Medulla oblongata (tissue), 1 donor: Measurements from ENCODE around the gene MMP7.

Experiments used
- DNase-seq: peaks from one replicate; pipeline ENCODE4 v3.0.0-alpha.2; 2015; ENCODE audit errors: extremely low spot score

MMP7 gene

DNA sequence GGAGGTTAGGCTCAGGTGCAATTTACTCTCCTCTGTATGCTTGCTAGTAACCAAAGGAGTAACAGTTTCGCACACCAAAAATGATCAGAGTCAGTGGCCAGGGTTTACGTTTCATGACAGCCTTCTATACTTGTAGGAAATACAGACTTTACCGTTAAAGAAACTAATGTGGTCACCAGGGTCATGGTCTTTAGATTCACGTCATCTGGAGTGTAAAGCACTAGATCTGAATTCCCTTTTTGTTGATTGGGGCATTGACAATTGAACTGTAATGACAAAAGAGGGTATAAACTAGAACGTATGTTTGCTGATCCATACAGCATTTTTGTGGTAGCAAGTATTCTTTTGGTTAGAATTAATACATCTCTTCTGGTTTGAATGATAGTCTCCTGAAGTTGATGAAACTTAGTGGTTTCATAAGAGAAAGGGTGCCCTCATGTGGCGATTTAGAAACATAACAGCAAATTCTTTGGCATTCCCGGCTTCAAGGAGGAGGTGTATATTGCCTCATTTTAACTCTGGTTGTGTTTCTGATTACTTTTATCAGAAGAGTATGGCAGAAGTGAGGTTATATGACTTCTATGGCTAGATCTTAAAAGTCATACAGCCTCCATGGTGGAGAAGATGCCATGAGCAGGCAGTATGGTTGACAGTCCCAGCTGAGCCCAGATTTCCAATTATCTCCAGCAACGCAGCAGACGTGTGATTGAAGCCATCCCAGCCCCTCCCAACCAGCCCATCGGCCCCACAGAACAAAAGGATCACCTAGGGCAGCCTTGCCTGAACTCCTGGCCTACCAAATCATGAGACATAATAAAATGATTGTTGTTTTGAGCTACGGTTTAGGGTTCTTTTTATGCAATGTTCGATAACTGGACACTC, 35.1 kb downstream of the MMP7 start:
- peak; percentile 95 for DNase-seq

DNA sequence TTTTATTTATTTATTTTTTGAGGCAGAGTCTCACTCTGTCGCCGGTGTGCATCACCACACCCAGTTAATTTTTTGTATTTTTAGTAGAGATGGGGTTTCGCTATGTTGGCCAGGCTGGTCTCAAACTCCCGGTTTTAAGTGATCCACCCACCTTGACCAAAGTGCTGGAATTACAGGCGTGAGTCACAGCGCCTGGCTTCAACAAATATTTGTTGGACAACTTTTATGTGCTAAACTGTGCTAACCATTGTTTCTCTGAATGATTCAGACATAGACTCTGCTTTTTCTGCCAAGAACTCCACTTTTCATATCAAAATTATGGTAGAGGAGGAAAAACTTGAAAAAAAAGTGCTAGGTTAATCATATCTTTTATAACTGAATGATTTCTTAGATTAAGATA, 36.3 kb downstream of the MMP7 start:
- DNase-seq: no peak

DNA sequence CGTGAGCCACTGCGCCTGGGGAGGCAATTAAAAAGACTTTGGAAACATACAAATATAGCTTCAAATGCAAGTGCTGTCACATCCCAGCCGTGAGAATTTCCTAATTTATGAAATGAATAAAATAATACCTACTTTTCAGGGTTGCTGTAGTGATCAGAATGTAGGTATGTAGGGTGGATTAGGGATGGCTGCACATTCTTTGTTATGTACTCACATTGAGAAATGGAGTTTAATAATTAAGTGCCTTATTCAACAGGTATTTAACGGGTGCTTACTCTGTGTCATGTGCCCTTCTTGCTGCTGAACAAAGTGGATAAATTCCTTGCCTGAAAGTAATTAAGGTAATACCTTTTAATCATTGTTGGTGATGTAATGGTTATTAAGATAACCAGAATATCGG, 37.0 kb downstream of the MMP7 start:
- no peak for DNase-seq

DNA sequence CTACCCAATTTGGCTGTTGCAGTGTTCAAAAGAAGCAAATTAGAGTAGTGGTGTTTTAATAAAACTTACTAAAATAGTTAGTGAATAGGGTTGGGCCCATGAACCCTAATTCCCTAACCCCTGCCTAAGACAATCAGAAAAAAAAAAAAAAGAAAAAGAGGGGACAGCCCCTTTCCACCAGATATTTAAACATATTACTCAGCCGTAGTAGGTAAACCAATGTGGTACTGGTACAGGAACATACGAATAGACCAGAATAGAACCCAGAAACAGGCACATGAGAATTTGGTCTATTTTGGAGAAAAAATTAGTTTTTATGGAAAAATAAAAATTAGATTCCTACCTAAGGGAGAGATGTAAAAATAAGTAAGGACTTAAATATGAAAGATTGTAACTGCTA, 38.6 kb downstream of the MMP7 start:
- DNase-seq: no peak

DNA sequence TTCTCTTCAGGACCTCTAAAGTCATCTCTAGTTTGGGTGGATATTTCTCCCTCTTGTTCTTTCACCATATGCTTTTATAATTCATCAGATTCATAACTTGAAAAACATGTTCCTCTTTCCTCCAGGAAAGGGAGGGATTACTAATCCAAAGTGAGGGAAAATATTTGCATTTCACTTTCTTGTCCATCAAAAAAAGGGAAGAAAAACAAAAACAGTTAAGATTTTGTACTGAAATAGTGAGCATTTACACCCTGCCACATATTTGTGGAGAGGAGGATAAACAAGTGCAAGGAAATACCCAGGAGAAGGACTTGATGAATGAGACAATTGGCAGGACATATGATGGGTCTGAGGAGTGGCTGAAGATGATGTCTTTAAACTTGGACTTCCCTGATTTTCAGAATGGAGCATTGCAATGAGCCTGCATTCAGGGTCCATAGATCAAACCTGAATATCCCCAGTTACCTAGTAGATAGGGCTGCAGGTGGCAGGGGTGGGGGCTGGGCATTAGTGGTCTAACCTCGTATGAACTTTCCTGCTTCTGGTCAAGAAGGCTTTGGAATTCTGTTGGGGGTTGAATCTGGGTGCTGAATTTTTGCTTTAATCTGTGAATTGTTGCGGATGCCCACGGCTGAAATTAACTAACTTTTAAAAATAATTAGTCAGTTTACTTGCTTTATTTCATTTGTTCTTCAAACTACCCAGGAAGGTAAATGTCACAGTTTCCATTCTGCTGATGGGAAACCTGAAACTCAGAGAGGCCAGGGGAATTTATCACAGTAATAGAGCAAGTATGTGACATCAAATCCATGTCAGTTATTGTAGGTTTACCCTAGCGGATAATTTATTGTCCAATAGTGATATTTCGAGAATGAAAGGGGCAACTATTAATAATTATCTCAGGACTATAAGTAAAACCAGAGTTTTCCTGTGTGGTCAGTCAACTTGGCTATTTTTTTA, 41.1 kb downstream of the MMP7 start:
- DNase-seq: no peak

DNA sequence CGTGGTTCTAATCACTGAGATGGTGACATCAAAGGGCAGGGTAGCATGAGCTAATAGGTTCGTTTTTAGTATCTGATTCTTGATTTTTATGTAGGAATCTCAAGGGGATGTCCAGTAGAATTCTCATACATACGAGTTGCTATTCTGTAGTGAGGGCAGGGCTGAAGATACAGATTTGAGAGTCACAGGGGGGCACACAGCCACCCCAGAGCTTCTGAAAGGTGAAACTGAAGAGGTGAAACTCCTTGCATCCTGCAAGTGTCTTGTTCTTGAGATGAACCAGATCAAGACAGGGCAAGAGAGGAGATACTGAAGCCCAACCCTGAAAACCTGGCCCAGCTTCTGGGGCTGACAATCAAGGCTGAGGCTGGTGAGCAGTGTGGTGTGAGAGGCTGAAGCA, 42.3 kb downstream of the MMP7 start:
- no peak for DNase-seq

DNA sequence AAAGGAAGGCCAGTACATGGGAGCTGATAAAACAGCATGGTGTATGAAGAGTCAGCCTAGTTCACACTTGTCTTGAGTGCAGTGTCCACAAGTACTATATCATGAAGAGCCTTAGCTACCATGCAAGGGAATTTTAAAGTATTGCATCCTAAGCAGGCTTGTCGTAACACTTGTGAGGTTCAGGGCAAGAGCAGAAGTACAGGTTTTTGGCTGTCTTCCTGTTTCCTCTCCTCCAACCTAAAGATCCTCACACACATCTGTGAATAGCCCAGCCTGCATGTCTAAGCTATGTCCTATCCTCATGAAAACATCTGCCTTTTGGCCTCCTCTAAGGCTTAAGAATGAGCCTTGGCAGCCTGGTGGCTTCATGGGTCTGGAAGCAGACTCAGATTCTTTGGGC, 43.3 kb downstream of the MMP7 start:
- DNase-seq: no peak

DNA sequence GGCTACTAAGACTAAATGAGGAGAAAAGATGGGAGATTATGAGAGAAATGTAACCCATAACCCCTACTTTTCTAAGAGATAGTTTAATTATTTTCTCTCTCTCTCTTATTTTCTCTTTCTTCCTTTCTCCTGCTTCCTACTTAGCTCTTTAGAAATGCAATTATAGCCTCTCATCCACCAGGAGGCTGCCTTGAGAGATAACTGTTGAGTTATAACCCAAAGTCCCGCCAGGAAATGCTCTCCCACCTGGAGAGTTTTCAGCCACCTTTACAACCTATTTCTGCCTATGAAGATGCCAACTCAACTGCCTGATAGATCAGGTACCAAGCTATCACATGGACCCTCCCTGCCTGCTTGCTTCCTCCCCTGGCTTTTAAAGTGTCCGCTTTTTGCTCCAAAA, 44.0 kb downstream of the MMP7 start:
- no peak for DNase-seq

DNA sequence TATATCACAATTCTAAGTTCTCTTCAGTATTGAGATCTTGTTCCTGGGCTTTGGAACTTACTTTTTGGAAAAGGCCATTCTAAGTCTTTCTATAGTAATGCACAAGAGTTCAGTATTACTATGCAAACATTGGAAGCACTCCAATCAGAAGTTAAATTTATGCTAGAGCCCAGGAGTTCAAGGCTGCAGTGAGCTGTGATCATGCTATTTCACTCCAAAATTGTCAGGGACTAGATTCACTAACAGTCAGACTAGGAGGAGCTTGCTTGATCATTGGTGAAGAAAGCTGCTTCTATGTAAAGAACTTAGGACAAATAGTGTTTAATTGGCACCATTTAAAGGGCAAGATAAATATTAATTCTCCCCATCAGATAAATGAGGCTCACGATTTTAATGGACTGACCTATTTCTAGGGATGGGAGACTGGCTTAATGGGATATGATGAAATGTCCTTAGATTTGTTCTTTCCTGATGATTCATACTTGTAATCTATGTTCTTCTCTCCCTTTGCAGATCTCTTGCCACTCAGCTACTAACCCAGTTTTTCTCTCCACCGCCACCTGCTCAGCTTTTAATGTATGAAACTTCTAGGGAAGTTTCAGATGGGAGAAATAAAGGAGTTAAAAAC, 45.3 kb downstream of the MMP7 start:
- DNase-seq: no peak

DNA sequence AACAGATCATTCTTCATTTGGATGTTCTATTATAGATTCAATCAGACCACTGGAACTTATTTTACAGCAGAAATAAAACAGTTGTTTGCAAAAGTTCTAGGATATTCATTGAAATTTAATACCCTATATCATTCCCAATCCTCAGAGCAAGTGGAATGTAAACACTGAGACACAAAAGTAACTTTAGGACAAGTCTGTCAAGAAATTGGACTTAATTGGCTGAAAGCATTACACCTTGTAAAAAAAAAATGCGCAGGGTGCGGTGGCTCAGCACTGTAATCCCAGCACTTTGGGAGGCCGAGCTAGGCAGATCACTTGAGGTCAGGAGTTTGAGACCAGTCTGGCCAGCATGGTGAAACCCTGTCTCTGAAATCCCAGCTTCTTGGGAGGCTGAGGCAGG, 48.1 kb downstream of the MMP7 start:
- DNase-seq: no peak

DNA sequence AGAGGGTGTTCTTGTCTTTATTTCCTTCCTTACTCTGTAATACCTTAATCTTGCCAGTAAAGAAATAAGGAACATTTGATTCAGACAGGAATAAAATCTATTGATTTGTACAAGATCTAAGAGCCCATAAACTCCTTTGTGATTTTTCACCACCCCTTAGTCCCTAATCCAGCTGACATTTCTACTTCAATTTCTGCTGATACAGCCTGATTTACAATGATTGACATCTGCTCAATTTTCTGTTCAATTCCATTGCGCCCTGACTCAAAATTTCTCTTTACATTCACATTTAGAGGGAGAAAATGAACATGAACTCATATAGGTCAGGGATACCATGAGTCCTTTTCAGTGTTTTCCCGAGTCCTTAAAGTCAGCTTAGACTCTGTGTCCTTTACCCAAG, 50.8 kb downstream of the MMP7 start:
- DNase-seq: no peak

DNA sequence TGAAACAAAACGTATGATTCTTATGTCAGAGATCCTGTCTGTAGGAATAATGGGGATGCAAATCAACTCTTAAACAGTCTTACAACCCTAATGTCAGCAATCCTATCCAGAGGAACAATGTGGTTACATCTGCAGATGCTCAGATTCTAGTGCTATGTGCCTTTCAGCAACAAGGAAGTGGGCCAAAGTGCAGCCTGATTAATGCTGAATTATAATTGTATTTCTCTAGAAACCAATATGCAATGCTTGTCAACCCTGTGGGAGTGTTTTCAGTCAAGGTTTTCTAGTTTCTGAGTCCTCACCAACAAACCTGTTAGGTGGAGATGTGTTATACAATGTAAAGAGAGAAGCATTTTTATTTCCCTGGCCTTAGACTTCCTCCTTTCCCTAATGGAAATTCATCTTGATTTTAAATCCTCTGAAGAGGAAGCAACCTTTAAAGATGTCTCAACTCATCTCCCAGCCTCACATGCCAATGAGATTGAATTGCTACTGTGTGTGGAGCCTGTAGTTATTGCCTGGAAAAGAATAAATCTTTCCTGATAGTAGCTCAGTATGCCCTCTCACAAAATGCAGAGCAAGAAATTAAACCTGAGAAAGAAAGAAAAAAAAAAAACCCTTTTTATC, 51.8 kb downstream of the MMP7 start:
- DNase-seq: no peak

DNA sequence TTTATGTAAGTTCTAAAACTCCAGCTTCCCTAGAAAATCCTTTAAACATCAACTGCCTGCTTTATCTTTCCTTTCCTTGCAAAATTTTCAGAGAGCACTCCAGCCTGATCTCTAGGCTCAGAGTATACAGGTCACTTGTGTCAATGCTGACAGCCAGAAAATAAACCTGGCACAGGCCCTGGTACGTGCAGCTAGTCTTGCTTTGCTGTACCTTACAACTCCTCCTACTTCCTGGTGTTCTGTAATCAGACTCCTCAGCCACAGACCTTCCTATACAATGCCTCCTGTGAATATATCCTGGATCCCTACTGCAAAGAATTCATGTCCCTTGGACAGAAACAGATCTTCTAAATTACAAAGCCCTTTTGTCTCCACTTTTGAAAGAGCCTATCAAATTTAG, 53.7 kb downstream of the MMP7 start:
- DNase-seq: no peak

DNA sequence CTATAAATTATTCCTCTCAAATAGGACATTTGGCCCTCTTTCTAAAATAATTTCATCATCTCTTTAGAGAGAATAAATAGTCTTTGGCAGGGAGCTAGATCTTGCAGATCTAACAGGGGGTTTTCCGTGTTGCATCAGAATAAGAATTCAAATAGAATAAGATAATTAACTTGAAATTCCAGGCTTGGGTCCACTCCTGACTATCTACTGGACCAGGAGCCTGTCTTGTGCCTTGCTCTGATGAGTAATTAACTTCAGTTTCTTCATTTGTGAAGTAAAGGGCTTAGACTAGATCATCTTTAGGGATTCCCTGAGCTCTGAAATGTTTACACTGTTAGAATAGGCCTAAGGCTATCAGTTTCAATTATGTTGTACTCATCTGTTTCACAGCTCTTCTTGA, 54.5 kb downstream of the MMP7 start:
- DNase-seq: no peak

DNA sequence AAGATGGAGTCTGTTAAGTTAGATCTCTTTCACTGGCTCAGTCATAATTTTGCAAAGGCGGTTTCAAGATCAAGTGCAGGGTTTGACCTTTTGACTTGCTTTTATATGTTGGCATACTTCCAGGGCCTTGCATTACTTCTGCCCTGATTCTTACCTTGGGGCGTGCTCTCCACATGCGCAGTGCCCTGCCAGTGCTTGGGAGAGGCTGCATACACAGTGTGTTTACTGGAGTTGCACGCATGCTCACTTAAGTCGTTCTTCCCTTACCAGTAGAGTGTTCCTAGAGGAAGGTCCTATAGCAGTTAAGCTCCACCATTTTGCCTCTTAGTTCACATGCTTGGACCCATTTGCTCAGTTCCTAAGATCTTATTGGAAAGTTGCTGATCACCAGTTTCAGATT, 57.0 kb downstream of the MMP7 start:
- no peak for DNase-seq

DNA sequence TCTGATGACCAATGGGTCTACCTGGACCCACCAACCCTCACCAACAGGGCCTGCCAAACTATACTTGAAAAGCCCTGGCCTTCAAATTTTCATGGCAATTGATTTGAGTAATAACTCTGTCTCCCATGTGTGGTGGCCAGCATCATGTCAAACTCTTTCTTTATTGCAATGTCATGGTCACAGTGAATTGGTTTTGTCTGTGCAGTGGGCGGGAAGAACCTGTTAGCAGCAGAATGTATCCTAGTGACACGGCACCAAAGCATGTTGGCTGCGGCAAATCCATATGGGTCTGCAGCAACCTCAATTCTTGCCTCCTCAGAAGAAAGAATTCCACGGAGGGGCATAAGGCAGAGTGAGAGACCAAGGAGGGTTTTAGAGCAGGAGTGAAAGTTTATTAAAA, 58.4 kb downstream of the MMP7 start:
- no peak for DNase-seq

DNA sequence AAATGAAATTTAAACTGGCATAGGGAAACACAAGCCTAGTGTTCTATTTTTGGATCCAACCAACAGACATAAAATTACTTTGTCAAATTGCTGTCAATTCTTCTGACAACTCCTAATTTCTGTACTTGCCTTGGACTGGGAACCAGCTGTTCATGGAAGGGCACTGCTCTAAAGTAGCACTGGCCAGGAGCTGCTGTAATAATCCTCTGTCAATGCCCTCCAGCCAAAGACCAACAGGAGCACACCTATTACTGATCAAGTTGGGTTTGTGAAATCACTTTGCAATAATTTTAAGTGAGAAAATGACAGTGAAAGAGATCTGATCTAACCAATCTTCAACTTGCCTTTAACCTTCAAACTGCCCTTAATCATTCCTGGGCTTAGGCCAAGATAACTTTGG, 59.1 kb downstream of the MMP7 start:
- no peak for DNase-seq
